ENCODE results near the gene NAE1.

GRCh38 chr16:66847533-66848067 is 16.8 kb upstream of the NAE1 start:
- TF ChIP-seq CTCF (conservative IDR thresholded peaks at IDR 0.05) = no peak
- no peak for TF ChIP-seq ZFX (IDR thresholded peaks at IDR 0.05)

All from C4-2B (cell line).